ENCODE measurements around the gene LHPP. TPM values are rescaled to one million over a fixed set of nuclear protein-coding genes. Genes with fewer than 3 reads are reported as not detected.

The LHPP gene
- total and polyA plus RNA-seq, 4 donors: 11.5 to 22.0 (median 18.6) TPM

DNA sequence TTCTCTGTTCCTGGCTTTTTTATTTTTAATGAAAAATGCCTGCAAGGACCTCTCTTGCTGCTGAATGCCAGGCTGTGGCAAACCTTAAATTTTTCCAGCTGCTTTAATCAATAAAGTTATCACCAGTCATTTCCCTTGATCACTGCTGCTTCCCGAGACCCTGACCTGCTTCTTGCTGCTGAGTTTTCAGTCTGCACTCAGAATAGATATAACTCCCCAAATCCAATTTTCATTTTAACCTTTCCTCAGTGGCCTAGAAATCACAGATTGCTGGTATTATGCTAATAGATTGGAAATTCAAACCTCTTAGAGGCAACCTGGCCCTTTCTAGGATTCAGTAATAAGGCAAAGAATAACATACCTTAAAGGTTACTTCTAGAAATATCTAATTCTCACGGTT is 43.7 kb downstream of the LHPP start:
- no peaks in the 10 kb centered on the region for H3K27me3 ChIP-seq (ENCODE audit: control insufficient read depth in 1 of 2, insufficient read depth in 2 of 2, low read length in 1 of 2)
- no peaks in the 10 kb centered on the region for H3K36me3 ChIP-seq (ENCODE audit: control insufficient read depth in 1 of 2, insufficient read depth in 2 of 2, low read length in 1 of 2)
- WGBS, 2 donors: 66 to 78% methylated on average over 2 of the region's 2 CpGs
- H3K9me3 ChIP-seq (ENCODE audit: control insufficient read depth, low read length): no peaks in the 10 kb centered on the region
- no peak overlapping the region for H3K27ac ChIP-seq (ENCODE audit: low read depth in 1 of 2, low read length in 2 of 2)
- DNase-seq: no peak
- no peak overlapping the region for H3K4me3 ChIP-seq (ENCODE audit: low read length in 2 of 2)
- no peaks in the 10 kb centered on the region for H3K4me1 ChIP-seq (ENCODE audit: control insufficient read depth in 1 of 2, insufficient read depth in 2 of 2, low read length in 2 of 2)
- intact Hi-C loops (cut with DNase I): no loop called here
- no peak for ATAC-seq (ENCODE audit: low FRiP score)

DNA sequence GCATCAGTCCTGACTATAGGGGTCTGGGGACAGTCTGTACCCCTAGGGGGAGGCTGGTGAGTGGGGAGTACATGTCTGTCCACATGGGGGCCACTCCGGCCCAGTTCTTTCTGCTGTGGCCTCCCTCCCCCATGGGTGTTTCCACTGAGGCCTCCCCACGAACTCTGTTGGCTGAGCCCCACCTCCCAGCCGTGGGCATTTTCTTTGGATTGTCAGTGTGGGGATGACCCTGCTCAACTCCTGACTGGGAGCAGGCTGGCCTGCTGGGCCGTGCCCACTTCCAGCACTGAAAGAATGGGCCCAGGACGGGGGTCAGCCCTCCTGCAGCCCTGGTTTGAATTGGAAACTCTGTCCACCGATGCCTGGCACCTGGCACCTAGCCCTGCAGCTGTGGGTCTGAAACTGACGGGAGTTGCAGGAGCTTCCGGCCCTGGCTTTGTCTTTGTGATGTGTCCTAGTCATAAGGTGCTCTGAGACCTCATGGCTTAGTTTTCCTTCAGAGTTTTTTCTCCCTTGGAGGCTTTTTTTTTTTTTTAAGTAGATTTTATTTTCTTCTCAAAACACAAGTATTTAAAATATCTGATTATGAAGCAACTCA is 46.5 kb downstream of the LHPP start:
- Histone ChIP-seq H3K4me1 (ENCODE audit: control insufficient read depth in 1 of 2, insufficient read depth in 2 of 2, low read length in 2 of 2) (no peaks in the 10 kb centered on the region), H3K27me3 (ENCODE audit: control insufficient read depth in 1 of 2, insufficient read depth in 2 of 2, low read length in 1 of 2) (no peaks in the 10 kb centered on the region), H3K36me3 (ENCODE audit: control insufficient read depth in 1 of 2, insufficient read depth in 2 of 2, low read length in 1 of 2) (no peaks in the 10 kb centered on the region), H3K27ac (ENCODE audit: low read depth in 1 of 2, low read length in 2 of 2) (no peak overlapping the region), H3K4me3 (ENCODE audit: low read length in 2 of 2) (no peak overlapping the region), H3K9me3 (ENCODE audit: control insufficient read depth, low read length) (no peaks in the 10 kb centered on the region)
- intact Hi-C loops (cut with DNase I): no loop called here
- ATAC-seq (ENCODE audit: low FRiP score) (peak; percentile 7), DNase-seq (peak in 1 of 2 donors; percentile 27)
- 82 to 85% methylated on average over 8 of the region's 8 CpGs for WGBS, 2 donors

DNA sequence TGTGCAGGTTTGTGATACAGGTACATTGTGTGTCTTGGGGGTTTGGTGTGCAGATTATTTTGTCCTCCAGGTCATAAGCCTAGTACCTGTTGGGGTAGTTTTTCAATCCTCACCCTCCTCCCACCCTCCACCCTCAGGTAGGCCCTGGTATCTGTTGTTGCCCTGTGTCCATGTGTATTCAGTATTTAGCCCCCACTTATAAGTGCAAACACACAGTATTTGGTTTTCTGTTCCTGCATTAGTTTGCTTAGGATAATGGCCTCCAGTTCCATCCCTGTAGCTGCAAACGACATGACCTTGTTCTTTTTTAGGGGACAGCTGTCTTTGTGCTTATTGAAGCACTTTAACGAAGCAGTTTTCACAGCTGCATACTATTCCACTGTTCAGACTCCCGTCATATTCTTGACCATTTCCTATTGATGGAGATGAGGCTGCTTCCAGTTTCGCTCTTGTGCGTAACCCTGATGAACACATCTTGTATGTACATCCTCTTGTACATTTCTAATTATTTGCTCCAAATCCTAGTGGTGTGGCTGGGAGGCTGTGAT is 47.4 kb downstream of the LHPP start:
- DNase-seq: no peak
- intact Hi-C loops (cut with DNase I): no loop called here
- H3K36me3 ChIP-seq (ENCODE audit: control insufficient read depth in 1 of 2, insufficient read depth in 2 of 2, low read length in 1 of 2): no peaks in the 10 kb centered on the region
- no peaks in the 10 kb centered on the region for H3K27me3 ChIP-seq (ENCODE audit: control insufficient read depth in 1 of 2, insufficient read depth in 2 of 2, low read length in 1 of 2)
- WGBS, 2 donors: 85 to 95% methylated on average over 5 of the region's 5 CpGs
- no peaks in the 10 kb centered on the region for H3K4me1 ChIP-seq (ENCODE audit: control insufficient read depth in 1 of 2, insufficient read depth in 2 of 2, low read length in 2 of 2)
- no peak for ATAC-seq (ENCODE audit: low FRiP score)
- H3K4me3 ChIP-seq (ENCODE audit: low read length in 2 of 2): no peak overlapping the region
- H3K9me3 ChIP-seq (ENCODE audit: control insufficient read depth, low read length): no peaks in the 10 kb centered on the region
- H3K27ac ChIP-seq (ENCODE audit: low read depth in 1 of 2, low read length in 2 of 2): no peak overlapping the region

DNA sequence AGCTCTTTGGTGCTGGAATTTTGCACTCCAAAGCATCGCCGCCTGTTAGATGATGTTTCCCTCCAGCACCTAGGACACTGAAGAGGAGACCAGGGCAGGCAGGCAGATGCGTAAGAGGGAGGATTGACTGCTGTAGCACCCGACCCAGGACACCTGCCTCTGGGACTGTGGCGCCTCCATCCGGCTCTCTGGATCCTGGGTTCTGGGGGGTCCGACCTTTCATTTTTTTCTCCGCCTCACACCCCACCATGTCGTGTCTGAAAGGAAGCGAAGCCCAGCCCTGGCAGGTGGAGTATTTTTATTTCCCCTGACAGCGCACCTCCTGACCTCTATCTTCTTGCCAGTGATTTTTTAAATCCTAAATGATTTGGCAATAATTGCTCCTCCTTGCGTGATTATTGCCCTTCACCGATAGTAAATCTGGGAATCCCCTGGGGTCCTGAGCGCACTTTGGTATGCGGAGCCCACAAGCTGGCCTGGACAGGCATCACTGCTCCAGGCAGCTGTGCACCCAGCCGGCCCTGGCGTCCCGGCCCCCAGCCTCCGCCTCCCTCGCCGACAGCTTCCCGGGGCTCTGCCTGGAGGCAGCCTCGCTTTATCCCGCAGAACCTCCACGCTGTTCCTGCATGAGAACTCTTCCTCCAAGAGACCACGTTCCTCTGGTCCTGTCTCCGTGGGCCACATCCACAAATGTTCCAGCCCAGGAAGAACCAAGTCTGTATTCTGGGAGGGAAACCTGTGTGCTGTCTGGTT is 48.4 kb downstream of the LHPP start:
- Histone ChIP-seq H3K27ac (ENCODE audit: low read depth in 1 of 2, low read length in 2 of 2) (no peak overlapping the region), H3K9me3 (ENCODE audit: control insufficient read depth, low read length) (no peaks in the 10 kb centered on the region), H3K4me1 (ENCODE audit: control insufficient read depth in 1 of 2, insufficient read depth in 2 of 2, low read length in 2 of 2) (no peaks in the 10 kb centered on the region), H3K36me3 (ENCODE audit: control insufficient read depth in 1 of 2, insufficient read depth in 2 of 2, low read length in 1 of 2) (no peaks in the 10 kb centered on the region), H3K27me3 (ENCODE audit: control insufficient read depth in 1 of 2, insufficient read depth in 2 of 2, low read length in 1 of 2) (no peaks in the 10 kb centered on the region), H3K4me3 (ENCODE audit: low read length in 2 of 2) (no peak overlapping the region)
- ATAC-seq (ENCODE audit: low FRiP score) (no peak), DNase-seq (peak in 1 of 2 donors; percentile 59)
- intact Hi-C loops (cut with DNase I): no loop called here
- WGBS, 2 donors: 91 to 95% methylated on average over 27 of the region's 27 CpGs

DNA sequence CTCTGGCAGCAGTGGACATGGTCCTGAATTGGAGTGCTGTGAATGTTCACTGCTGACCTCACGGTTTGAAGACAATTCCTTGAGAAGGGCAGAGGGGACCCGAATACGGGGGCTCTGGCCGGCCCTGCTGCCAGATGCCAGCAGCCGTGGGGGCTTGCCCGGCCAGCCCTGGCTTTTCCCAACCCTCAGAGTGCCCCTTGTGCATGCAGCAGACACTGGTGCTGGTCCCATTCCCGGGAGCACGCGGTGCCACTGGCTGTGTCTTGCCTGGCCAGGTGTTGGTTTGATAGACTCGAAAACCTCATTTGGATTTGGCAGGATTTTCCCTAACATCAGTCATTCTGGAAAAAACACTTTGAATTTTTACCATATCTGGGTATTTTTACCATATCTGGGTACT is 49.1 kb downstream of the LHPP start:
- H3K4me3 ChIP-seq (ENCODE audit: low read length in 2 of 2): no peak overlapping the region
- DNase-seq: peak in 1 of 2 donors; percentile 65
- H3K27ac ChIP-seq (ENCODE audit: low read depth in 1 of 2, low read length in 2 of 2): no peak overlapping the region
- H3K27me3 ChIP-seq (ENCODE audit: control insufficient read depth in 1 of 2, insufficient read depth in 2 of 2, low read length in 1 of 2): no peaks in the 10 kb centered on the region
- 73 to 86% methylated on average over 10 of the region's 10 CpGs for WGBS, 2 donors
- intact Hi-C loops (cut with DNase I): no loop called here
- H3K36me3 ChIP-seq (ENCODE audit: control insufficient read depth in 1 of 2, insufficient read depth in 2 of 2, low read length in 1 of 2): no peaks in the 10 kb centered on the region
- no peaks in the 10 kb centered on the region for H3K9me3 ChIP-seq (ENCODE audit: control insufficient read depth, low read length)
- ATAC-seq (ENCODE audit: low FRiP score): no peak
- H3K4me1 ChIP-seq (ENCODE audit: control insufficient read depth in 1 of 2, insufficient read depth in 2 of 2, low read length in 2 of 2): no peaks in the 10 kb centered on the region

DNA sequence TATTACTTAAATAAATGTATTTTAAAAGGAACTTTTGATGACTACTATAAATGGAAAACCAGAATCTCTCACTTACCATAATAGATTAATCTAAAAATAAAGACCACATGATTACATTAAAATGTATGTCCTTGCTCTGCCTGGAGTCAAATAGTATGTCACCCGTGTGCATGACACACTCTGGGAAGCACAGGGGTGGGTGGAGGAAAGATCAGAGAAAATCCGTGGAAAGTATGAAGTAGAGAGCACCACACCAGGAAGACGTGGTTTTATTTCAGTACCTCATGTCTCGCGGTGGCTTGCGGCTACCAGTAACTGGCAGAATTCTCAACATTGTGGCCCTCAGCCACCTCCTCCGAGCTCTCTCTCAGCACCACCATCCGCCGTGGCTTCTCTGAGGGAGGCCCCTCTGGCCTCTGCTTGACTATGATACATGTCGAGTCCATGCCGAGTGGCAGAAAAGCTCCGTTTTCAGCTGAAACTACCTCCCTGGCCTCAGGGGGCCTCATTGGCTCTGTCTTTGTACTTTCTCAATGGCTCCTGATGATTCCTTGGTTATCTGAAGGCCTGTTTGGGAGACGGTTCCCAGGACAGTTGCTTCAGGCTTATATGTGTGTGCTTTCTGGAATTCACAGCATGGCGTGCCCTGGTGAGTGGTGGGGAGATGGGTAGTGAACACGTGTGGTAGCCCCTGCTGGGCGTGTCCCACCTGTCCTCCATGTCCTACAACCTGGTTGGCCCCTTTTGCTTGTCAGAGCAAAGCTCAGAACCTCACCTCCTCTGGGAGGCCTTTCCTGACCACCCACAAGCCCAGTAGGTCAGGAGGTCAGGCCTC is 49.8 kb downstream of the LHPP start:
- intact Hi-C loops (cut with DNase I): no loop called here
- no peaks in the 10 kb centered on the region for H3K36me3 ChIP-seq (ENCODE audit: control insufficient read depth in 1 of 2, insufficient read depth in 2 of 2, low read length in 1 of 2)
- H3K27me3 ChIP-seq (ENCODE audit: control insufficient read depth in 1 of 2, insufficient read depth in 2 of 2, low read length in 1 of 2): no peaks in the 10 kb centered on the region
- no peak overlapping the region for H3K27ac ChIP-seq (ENCODE audit: low read depth in 1 of 2, low read length in 2 of 2)
- H3K4me3 ChIP-seq (ENCODE audit: low read length in 2 of 2): no peak overlapping the region
- DNase-seq: peak; percentile 12 to 44
- H3K9me3 ChIP-seq (ENCODE audit: control insufficient read depth, low read length): no peaks in the 10 kb centered on the region
- no peak for ATAC-seq (ENCODE audit: low FRiP score)
- 91 to 94% methylated on average over 16 of the region's 16 CpGs for WGBS, 2 donors
- H3K4me1 ChIP-seq (ENCODE audit: control insufficient read depth in 1 of 2, insufficient read depth in 2 of 2, low read length in 2 of 2): no peaks in the 10 kb centered on the region

DNA sequence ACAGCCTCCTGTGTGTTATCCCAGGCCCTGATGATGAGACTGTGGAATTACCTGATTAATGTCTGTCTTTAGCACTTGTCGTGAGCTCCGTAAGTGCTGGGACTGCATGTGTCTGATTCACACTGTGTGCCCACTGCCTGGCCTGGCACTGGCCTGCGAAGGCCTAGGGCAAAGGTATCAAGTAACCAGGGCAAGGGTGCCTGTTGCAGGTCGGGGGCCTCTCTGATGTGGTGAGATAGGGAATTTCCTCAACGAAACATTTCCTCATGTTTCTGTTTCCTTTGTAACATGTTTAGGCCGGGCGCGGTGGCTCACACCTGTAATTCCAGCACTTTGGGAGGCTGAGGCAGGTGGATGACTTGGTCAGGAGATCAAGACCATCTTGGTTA is 50.4 kb downstream of the LHPP start:
- Histone ChIP-seq H3K4me3 (ENCODE audit: low read length in 2 of 2) (no peak overlapping the region), H3K27ac (ENCODE audit: low read depth in 1 of 2, low read length in 2 of 2) (no peak overlapping the region), H3K36me3 (ENCODE audit: control insufficient read depth in 1 of 2, insufficient read depth in 2 of 2, low read length in 1 of 2) (no peaks in the 10 kb centered on the region), H3K27me3 (ENCODE audit: control insufficient read depth in 1 of 2, insufficient read depth in 2 of 2, low read length in 1 of 2) (no peaks in the 10 kb centered on the region), H3K9me3 (ENCODE audit: control insufficient read depth, low read length) (no peaks in the 10 kb centered on the region), H3K4me1 (ENCODE audit: control insufficient read depth in 1 of 2, insufficient read depth in 2 of 2, low read length in 2 of 2) (no peaks in the 10 kb centered on the region)
- intact Hi-C loops (cut with DNase I): no loop called here
- ATAC-seq (ENCODE audit: low FRiP score): no peak
- DNase-seq: peak in 1 of 2 donors; percentile 39
- WGBS, 2 donors: 97% methylated on average over 8 of the region's 8 CpGs

DNA sequence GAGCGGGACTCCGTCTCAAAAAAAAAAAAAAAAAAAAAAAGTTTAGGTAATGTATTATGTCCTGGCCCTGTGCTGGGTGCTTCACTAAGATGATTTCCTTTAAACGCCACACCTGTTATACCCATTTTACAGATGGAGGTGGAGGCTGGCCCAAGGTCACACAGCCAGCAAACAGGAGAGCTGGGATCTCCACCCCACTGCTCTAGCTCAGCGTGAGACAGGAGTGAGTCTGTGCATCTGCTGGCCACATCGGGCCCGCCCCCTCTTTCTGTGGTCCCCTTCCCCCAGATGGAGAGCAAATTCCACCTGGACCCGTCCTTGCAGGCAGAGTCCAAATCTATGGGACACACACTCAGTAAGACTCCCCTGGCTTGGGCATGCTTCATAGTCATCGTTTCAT is 51.0 kb downstream of the LHPP start:
- WGBS, 2 donors: 94 to 98% methylated on average over 6 to 8 of the region's 8 CpGs
- peak in 1 of 2 donors; percentile 31 for DNase-seq
- H3K36me3 ChIP-seq (ENCODE audit: control insufficient read depth in 1 of 2, insufficient read depth in 2 of 2, low read length in 1 of 2): no peaks in the 10 kb centered on the region
- no peaks in the 10 kb centered on the region for H3K9me3 ChIP-seq (ENCODE audit: control insufficient read depth, low read length)
- H3K27me3 ChIP-seq (ENCODE audit: control insufficient read depth in 1 of 2, insufficient read depth in 2 of 2, low read length in 1 of 2): no peaks in the 10 kb centered on the region
- no peak for ATAC-seq (ENCODE audit: low FRiP score)
- intact Hi-C loops (cut with DNase I): no loop called here
- H3K4me3 ChIP-seq (ENCODE audit: low read length in 2 of 2): no peak overlapping the region
- no peaks in the 10 kb centered on the region for H3K4me1 ChIP-seq (ENCODE audit: control insufficient read depth in 1 of 2, insufficient read depth in 2 of 2, low read length in 2 of 2)
- H3K27ac ChIP-seq (ENCODE audit: low read depth in 1 of 2, low read length in 2 of 2): no peak overlapping the region

Measured in aorta (tissue), 5 donors.